ENCODE data around the gene HNMT. TPM values are rescaled to one million over a fixed set of nuclear protein-coding genes. Genes with fewer than 3 reads are reported as not detected.
"Not testable (repeated sequence)": the region's sequence is repeated elsewhere in the genome, so short reads cannot be mapped to it uniquely, and the experiment has no call there.

HNMT gene
- polyA plus RNA-seq, 1 of the 3 experiments (the other 2 are of a cell fraction) = 1.8 TPM

GRCh38 chr2:137921105-137921880 is 43.0 kb upstream of the HNMT start:
- Histone ChIP-seq H2AFZ (ENCODE audit: low read depth) (no peak overlapping the region), H3K4me3 (ENCODE audit: low read depth in 2 of 2, low read length in 1 of 2) (no peak overlapping the region), H3F3A (replicated peaks; ENCODE audit: insufficient read depth) (no peaks in the 10 kb centered on the region), H3K79me2 (ENCODE audit: insufficient read depth) (no peaks in the 10 kb centered on the region), H3K4me2 (no peak overlapping the region), H3K9me2 (no peaks in the 10 kb centered on the region), H4K20me1 (ENCODE audit: insufficient read depth) (no peaks in the 10 kb centered on the region), H3K27me3 (ENCODE audit: insufficient read depth) (no peaks in the 10 kb centered on the region), H3K27ac (ENCODE audit: low read depth in 2 of 2, low read length in 1 of 2) (no peak overlapping the region), H3K36me3 (replicated peaks in 1 of 2; ENCODE audit: control insufficient read depth in 1 of 2, insufficient read depth in 2 of 2, low read length in 1 of 2) (no peaks in the 10 kb centered on the region), H3K4me1 (ENCODE audit: control insufficient read depth in 1 of 2, insufficient read depth in 2 of 2, low read depth in 1 of 2, low read length in 1 of 2) (no peaks in the 10 kb centered on the region), H3K9ac (no peak overlapping the region), H3K9me3 (no peaks in the 10 kb centered on the region)
- TF ChIP-seq PBX3 (IDR thresholded peaks at IDR 0.05) (no peak), REST (IDR thresholded peaks at IDR 0.05; ENCODE audit: low read depth, low read length) (no peak), RXRA (IDR thresholded peaks at IDR 0.05; ENCODE audit: borderline replicate concordance, low read depth) (no peak), TAF1 (IDR thresholded peaks at IDR 0.05; ENCODE audit: borderline replicate concordance, low read depth, low read length) (no peak), ELF1 (IDR thresholded peaks at IDR 0.05) (no peak)
- no peak for DNase-seq
- POLR2A ChIA-PET = no interaction called here
- CTCF ChIA-PET = no interaction called here
- 64% methylated on average over 2 of the region's 2 CpGs for WGBS (ENCODE audit: low lambda C conversion rate)

GRCh38 chr2:137922171-137922570 is 42.1 kb upstream of the HNMT start:
- H2AFZ ChIP-seq (ENCODE audit: low read depth); H3K4me3 ChIP-seq (ENCODE audit: low read depth in 2 of 2, low read length in 1 of 2); H3F3A ChIP-seq (replicated peaks; ENCODE audit: insufficient read depth); H3K27me3 ChIP-seq (ENCODE audit: insufficient read depth); H3K4me1 ChIP-seq (ENCODE audit: control insufficient read depth in 1 of 2, insufficient read depth in 2 of 2, low read depth in 1 of 2, low read length in 1 of 2); H3K9me2 ChIP-seq; CTCF ChIA-PET; H3K4me2 ChIP-seq; H3K9ac ChIP-seq; DNase-seq; H3K9me3 ChIP-seq; H3K79me2 ChIP-seq (ENCODE audit: insufficient read depth); H3K27ac ChIP-seq (ENCODE audit: low read depth in 2 of 2, low read length in 1 of 2); H4K20me1 ChIP-seq (ENCODE audit: insufficient read depth); H3K36me3 ChIP-seq (replicated peaks in 1 of 2; ENCODE audit: control insufficient read depth in 1 of 2, insufficient read depth in 2 of 2, low read length in 1 of 2); POLR2A ChIA-PET: not testable (repeated sequence)

- no peak overlapping the region for H2AFZ ChIP-seq (ENCODE audit: low read depth)
- CTCF ChIA-PET = no interaction called here
Measured at GRCh38 chr2:137924019-137924418, 40.3 kb upstream of the HNMT start.

More at GRCh38 chr2:137924019-137924418, 40.3 kb upstream of the HNMT start:
- H3K9me3 ChIP-seq = no peaks in the 10 kb centered on the region
- no peak overlapping the region for H3K4me3 ChIP-seq (ENCODE audit: low read depth in 2 of 2, low read length in 1 of 2)
- POLR2A ChIA-PET = no interaction called here
- no peak for DNase-seq
- no peak overlapping the region for H3K9ac ChIP-seq
- no peaks in the 10 kb centered on the region for H3K79me2 ChIP-seq (ENCODE audit: insufficient read depth)
- H3K4me1 ChIP-seq (ENCODE audit: control insufficient read depth in 1 of 2, insufficient read depth in 2 of 2, low read depth in 1 of 2, low read length in 1 of 2) = no peaks in the 10 kb centered on the region
- TF ChIP-seq TCF12 (IDR thresholded peaks at IDR 0.05) (no peak), POLR2AphosphoS5 (IDR thresholded peaks at IDR 0.05; ENCODE audit: low read depth, low read length) (no peak), CHD2 (IDR thresholded peaks at IDR 0.05; ENCODE audit: low read length, partially characterized antibody) (no peak)
- H4K20me1 ChIP-seq (ENCODE audit: insufficient read depth) = no peaks in the 10 kb centered on the region
- no peaks in the 10 kb centered on the region for H3K36me3 ChIP-seq (replicated peaks in 1 of 2; ENCODE audit: control insufficient read depth in 1 of 2, insufficient read depth in 2 of 2, low read length in 1 of 2)
- no peak overlapping the region for H3K4me2 ChIP-seq
- no peak overlapping the region for H3K27ac ChIP-seq (ENCODE audit: low read depth in 2 of 2, low read length in 1 of 2)
- no peaks in the 10 kb centered on the region for H3F3A ChIP-seq (replicated peaks; ENCODE audit: insufficient read depth)
- no peaks in the 10 kb centered on the region for H3K27me3 ChIP-seq (ENCODE audit: insufficient read depth)
- WGBS (ENCODE audit: low lambda C conversion rate) = 69% methylated on average over 1 of the region's 1 CpG
- H3K9me2 ChIP-seq = no peaks in the 10 kb centered on the region

All from SK-N-SH (cell line).